NCI-H1694 treated with DMSO at 0.1 percent for 48 hours (cell line): ENCODE data around the gene UST.

ENCODE experiments used
- DNase-seq: peaks from one replicate; lab custom pipeline; 2025; lab: John Stamatoyannopoulos, UW

The UST gene

DNA sequence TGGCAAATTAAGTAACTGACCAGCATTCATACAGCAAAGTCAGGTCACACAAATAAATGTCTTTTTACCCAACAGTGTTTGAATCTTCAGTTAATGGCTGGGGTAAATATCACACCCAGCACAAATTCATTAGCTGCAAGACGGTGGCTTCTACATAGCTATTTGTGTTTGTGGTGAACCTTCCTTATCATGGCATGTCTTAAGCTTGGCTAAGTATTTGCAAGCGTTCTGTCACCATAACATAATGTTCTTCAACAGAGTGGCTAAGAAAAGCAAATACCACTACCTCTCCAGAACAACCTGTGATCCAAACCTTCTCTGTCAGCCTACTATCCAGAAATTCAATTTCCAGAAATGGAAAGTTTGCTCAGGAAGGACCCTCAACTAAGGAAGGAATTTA, 315.1 kb downstream of the UST start:
- DNase-seq = no peak

- no peak for DNase-seq
Observed at GRCh38 chr6:149062653-149063348, 316.0 kb downstream of the UST start.

DNA sequence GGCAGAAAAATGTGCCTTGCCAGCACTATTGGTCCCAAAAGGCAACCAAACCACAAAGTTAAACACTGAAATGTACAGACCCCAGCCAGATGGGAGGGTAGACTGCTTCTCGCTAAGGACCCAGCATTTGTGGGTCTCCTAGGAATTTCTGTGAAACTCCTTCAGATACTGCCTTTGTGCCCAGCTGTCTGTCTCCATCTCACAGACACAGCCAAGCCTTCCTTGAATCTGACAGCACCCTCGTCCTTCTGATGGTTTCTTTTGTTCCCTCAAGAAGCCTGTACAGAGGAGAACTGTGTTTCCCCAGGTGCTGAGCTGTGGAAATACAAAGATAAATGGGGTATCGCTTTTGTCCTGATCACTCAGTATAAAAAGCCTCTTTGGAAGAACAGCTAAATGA, 316.6 kb downstream of the UST start:
- no peak for DNase-seq

GRCh38 chr6:149064001-149064659, 317.3 kb downstream of the UST start:
- no peak for DNase-seq

DNA sequence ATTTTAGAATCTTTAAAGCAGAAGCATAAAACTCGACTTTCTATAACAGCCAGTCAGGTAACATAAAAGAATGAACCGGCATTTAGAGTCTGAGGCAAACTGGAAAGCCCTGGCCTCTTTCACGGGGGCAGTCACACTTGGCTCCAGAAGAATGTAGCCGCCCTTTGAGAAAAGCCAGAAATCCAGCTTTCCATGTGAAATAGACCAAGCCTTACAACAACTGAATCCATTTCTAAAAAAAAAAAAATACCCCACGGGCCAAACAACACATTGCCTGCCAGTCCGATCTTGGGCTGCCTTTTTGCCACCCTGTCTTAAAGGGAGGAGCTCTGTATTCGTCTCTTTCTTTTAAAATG, 317.8 kb downstream of the UST start:
- DNase-seq = no peak

- DNase-seq = no peak
Observed at GRCh38 chr6:149065121-149065520, 318.3 kb downstream of the UST start.

GRCh38 chr6:149065658-149066556, 319.1 kb downstream of the UST start:
- no peak for DNase-seq

GRCh38 chr6:149071997-149072396, 325.2 kb downstream of the UST start:
- DNase-seq = no peak

- no peak for DNase-seq
Observed at GRCh38 chr6:149074832-149075258, 328.0 kb downstream of the UST start.

- no peak for DNase-seq
Observed at GRCh38 chr6:149075616-149076354, 329.0 kb downstream of the UST start.

DNA sequence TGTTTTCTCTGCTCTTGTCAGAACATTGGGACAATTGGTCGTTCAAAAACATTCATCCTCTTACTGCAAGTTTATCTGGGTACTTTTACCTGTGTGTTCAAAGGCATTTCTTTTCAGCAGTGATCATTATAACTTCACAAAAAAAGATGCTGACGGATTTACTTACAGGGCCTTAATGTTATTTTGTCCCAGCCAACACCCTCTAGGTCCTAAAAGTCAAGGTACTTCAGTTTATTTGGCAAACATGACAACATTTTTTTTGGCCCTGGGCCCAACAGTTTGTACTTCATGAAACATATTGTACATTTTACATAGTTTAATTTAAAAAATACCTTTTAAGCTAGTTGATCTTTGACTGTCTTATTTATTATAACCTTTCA, 329.5 kb downstream of the UST start:
- DNase-seq = no peak

DNA sequence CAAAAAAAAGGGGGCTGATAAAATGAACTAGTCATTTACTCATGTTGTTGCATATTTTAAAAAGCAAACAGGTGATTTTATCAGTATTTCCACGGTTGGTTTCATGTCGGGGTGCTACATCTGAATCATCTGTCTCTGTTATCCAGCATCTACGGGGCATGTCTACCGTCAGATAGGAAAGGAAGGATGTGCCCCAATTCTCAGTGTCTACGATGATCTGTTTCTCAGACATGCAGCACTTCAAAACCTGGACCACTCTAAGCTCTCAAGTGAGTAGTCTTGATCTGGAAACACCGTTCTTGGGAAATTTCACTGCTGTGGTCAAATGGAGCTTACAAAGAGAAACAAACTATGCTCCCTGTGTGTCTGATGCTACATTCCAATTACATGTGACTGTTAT, 330.4 kb downstream of the UST start:
- DNase-seq = no peak

- DNase-seq = no peak
Observed at GRCh38 chr6:149078211-149078782, 331.5 kb downstream of the UST start.

DNA sequence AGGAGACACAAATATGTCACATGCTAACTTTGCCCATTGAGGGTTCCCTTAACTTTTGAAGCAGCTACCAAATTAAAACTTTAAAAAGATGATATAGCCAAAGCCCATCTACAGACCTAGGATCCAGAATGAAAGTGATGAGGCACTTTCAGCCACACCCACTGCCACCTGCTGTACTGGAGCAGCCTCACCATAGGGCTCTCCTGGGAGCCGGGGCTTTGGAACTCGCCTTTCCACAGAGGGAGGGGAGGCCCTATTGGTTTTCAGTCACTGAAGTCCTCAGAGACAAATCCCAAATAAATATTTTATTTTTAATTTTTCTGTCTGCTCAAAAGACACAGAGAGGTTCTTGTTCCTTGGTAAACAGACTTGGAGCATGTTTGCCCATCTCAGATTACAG, 332.6 kb downstream of the UST start:
- DNase-seq = no peak

DNA sequence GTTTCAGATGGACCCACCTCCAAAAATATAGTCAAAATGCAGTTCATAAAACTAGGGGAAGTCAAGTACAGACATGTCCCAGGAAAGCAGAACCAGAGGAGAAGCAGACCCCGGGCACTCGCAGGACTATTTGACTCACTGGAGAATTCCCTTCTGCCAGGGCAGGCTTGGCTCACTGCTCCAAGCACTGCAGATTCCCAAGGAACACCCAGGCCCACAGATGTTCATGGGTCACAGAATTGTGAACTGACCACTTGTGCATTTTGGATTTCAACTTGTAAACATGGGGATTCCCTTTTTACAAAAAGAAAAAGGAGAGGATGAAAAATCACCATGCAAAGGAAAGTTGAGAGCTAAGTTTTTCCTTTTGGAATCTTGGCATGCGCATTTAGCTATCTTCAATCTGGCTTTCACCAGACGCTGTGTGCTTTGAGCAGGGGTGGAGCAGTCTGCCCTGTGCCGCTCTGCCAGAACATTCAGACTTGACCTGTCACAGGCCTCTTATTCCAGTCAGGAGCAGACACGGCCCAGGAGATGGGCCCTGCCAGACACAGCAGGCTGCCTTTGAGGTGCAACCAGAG, 333.2 kb downstream of the UST start:
- no peak for DNase-seq

DNA sequence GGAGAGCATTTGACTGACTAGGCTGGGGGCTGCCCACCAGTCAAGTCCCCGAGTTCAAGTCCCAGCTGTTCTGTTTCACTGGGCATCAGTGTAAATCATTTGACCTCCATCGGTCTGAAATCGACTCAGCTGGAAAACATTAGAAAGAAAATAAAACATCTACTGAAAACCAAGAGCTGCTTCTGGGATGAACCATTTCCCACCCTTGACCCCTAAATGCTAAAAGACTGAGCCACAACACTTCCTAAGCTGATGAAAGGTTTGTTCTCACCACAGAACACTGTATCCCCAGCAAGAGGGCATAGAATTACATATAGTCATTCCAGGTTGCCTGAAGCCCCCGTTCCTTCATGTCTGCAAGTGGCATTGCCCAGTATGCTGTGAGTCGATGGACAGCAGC, 333.7 kb downstream of the UST start:
- DNase-seq = no peak

- DNase-seq = no peak
Observed at GRCh38 chr6:149081281-149081680, 334.5 kb downstream of the UST start.

DNA sequence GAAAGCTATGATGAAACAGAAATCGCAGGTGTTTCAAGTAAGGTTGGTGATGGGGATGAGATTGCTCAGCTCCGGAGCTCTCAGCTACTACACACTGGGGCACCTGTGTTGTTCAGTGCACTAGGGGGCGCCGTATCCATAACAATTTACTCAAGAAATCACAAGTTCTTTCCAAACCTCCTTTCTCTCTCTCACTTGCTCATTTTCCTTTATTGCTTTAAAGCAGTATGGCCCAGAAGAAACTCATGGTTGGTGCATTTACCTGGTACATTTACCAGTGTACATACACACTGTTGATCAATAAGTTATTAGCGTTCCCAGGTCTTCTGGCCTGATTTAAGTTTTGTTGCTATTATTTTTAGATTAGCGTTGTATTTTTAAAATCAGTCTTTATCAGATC, 335.5 kb downstream of the UST start:
- peak; percentile 40 for DNase-seq

GRCh38 chr6:149084026-149084425, 337.2 kb downstream of the UST start:
- no peak for DNase-seq

- DNase-seq = no peak
Observed at GRCh38 chr6:149084808-149085556, 338.2 kb downstream of the UST start.

- no peak for DNase-seq
Observed at GRCh38 chr6:149085557-149085938, 338.7 kb downstream of the UST start.
